Right lobe of liver (tissue), 6 donors: ENCODE data around the gene HS6ST3. TPM values are rescaled to one million over a fixed set of nuclear protein-coding genes. Genes with fewer than 3 reads are reported as not detected.

Experiments used
- ATAC-seq, 4 donors: fragments of 200-7000 bp; cut with Tn5 transposase; one replicate each; pipeline ENCODE4 v1.9.1; 2020; ENCODE audit warnings: mild to moderate bottlenecking in 4 of 4, moderate library complexity in 4 of 4
- DNase-seq, 3 donors: peaks; one replicate each; pipeline ENCODE4 v3.0.0-alpha.2; 2020
- H3K27ac ChIP-seq, 3 donors: fragments of 200-600 bp; one replicate each; pipeline ENCODE4 v1.8.0; 2022
- H3K27me3 ChIP-seq, 2 donors: fragments of 200-600 bp; one replicate each; pipeline ENCODE4 v1.8.0; 2022
- H3K36me3 ChIP-seq, 4 donors: fragments of 200-600 bp; sonication (generic) in 1 of 4; one replicate each; pipeline versions ENCODE4 v1.5.1 to v1.8.0; 2017 to 2022; ENCODE audit warnings: control low read depth in 1 of 4
- H3K4me1 ChIP-seq, 4 donors: fragments of 200-600 bp; sonication (generic) in 1 of 4; one replicate each; pipeline versions ENCODE4 v1.5.1 to v1.8.0; 2017 to 2022; ENCODE audit warnings: control low read depth in 1 of 4
- H3K4me3 ChIP-seq, 3 donors: fragments of 200-600 bp; one replicate each; pipeline ENCODE4 v1.8.0; 2022
- H3K9me3 ChIP-seq, 4 donors: fragments of 200-600 bp; sonication (generic) in 1 of 4; one replicate each; pipeline versions ENCODE4 v1.5.1 to v1.8.0; 2017 to 2022; ENCODE audit warnings: control low read depth in 1 of 4
- POLR2A ChIP-seq: fragments of 450-650 bp; IDR thresholded peaks from one replicate; pipeline ENCODE4 v1.6.1; 2017; ENCODE audit warnings: antibody characterized with exemption, mild to moderate bottlenecking
- WGBS: methylation state at CpG from one replicate; pipeline ENCODE4 v1.1.6; 2018; ENCODE audit warnings: low coverage, low lambda C conversion rate; ENCODE audit not compliant: insufficient coverage; ENCODE audit errors: missing lambda C conversion rate; 5-methylcytosine and 5-hydroxymethylcytosine counted together
- intact Hi-C, 2 donors: fragments of 100-400 bp; cut with DNase I; formaldehyde crosslinking; loops; one replicate each; pipeline versions ENCODE4 v1.11.2 to v1.14.1; 2022
- total RNA-seq, 6 experiments: library from RNA; depleted of rRNA in 2 of 6; stranded (reverse); fragments of >200 nt in 2 of 6; fragmentation: NEBNext Ultra II Directional in 3 of 6; extraction: Animal tissue kit (Norgen Biotek cat#: 25700) in 3 of 6; gene quantifications; one replicate each; pipeline versions ENCODE4 v1.1.0 to v1.2.4, GENCODE V29; 2016 to 2023
- TF ChIP-seq, protein P1 (sequence below), 4 donors: fragments of 200-600 bp in 3 of 4; fragments of 450-650 bp in 1 of 4; IDR thresholded peaks; one replicate each; pipeline versions ENCODE4 v1.5.1 to v1.8.0; 2016 to 2022; ENCODE audit warnings: antibody characterized with exemption in 4 of 4, mild to moderate bottlenecking in 2 of 4
- donor health status: DM: no; HTN: yes; CAD: no.
- donor health status: DM: no; HTN: no; CAD: no.
- donor health status: DM: no; HTN: no; CAD: no.
- donor health status: DM: no; HTN: yes; CAD: no.
- donor health status: DM: no; HTN: yes; CAD: no.

HS6ST3 gene
- total RNA-seq, 6 experiments from 2014 or later = not detected

DNA sequence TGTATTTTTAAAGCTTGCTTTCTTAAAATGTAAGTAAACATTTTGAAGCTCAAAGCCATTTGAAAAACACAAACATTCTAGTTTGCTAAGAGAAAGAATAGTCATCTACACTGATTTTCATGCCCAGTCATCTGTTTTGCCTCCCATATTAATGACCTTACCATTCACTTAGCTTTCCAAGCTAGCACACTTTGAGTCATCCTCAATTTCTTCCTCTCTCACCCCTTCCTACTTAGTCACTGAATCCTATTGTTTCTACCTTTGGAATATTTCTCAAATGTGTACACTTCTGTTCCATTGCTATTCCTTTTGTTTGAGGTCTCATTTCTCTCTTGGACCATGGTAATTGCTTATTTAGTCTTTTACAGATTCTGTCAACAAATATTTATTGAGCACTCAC is 7.3 kb upstream of the HS6ST3 start:
- no peaks in the 10 kb centered on the region for H3K36me3 ChIP-seq
- DNase-seq = no peak
- no peak overlapping the region for H3K4me3 ChIP-seq
- intact Hi-C loops = no loop called here
- no peaks in the 10 kb centered on the region for H3K27me3 ChIP-seq
- H3K27ac ChIP-seq = no peak overlapping the region
- ATAC-seq = no peak
- H3K4me1 ChIP-seq = no peaks in the 10 kb centered on the region
- no peaks in the 10 kb centered on the region for H3K9me3 ChIP-seq
- TF ChIP-seq POLR2A = no peak
- TF ChIP-seq, protein P1, sequence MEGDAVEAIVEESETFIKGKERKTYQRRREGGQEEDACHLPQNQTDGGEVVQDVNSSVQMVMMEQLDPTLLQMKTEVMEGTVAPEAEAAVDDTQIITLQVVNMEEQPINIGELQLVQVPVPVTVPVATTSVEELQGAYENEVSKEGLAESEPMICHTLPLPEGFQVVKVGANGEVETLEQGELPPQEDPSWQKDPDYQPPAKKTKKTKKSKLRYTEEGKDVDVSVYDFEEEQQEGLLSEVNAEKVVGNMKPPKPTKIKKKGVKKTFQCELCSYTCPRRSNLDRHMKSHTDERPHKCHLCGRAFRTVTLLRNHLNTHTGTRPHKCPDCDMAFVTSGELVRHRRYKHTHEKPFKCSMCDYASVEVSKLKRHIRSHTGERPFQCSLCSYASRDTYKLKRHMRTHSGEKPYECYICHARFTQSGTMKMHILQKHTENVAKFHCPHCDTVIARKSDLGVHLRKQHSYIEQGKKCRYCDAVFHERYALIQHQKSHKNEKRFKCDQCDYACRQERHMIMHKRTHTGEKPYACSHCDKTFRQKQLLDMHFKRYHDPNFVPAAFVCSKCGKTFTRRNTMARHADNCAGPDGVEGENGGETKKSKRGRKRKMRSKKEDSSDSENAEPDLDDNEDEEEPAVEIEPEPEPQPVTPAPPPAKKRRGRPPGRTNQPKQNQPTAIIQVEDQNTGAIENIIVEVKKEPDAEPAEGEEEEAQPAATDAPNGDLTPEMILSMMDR (IDR thresholded peaks at IDR 0.05) = no peak

DNA sequence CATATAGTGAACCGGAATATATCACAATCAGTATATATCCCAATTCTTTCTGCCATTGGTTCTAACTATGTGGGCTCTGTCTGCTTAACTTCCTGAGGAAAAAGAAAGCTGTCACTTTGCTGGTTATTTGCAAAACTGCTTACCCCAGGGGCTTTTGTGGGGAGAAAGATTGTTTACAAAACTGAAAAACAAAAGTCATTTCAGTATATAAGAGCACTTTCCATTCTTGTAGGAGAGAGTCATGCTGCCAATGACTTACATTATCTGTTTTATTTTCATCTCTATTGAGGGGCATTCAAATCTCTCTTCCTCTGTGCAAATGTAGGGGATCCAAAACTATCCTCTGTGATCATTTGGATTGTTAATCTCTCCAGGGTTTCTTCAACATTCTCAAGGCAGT is 3.2 kb upstream of the HS6ST3 start:
- no peak overlapping the region for H3K27ac ChIP-seq
- ATAC-seq = no peak
- H3K36me3 ChIP-seq = no peaks in the 10 kb centered on the region
- H3K9me3 ChIP-seq = no peaks in the 10 kb centered on the region
- intact Hi-C loops = no loop called here
- WGBS = 72% methylated on average over 1 of the region's 1 CpG
- no peak overlapping the region for H3K4me3 ChIP-seq
- no peak for DNase-seq
- H3K4me1 ChIP-seq = peaks cover 0 to 6% (median 0%) of the 10 kb centered on the region in 4 donors
- peaks cover 0 to 6% of the 10 kb centered on the region in 2 donors for H3K27me3 ChIP-seq
- TF ChIP-seq POLR2A = no peak
- TF ChIP-seq, protein P1 (IDR thresholded peaks at IDR 0.05) = no peak

DNA sequence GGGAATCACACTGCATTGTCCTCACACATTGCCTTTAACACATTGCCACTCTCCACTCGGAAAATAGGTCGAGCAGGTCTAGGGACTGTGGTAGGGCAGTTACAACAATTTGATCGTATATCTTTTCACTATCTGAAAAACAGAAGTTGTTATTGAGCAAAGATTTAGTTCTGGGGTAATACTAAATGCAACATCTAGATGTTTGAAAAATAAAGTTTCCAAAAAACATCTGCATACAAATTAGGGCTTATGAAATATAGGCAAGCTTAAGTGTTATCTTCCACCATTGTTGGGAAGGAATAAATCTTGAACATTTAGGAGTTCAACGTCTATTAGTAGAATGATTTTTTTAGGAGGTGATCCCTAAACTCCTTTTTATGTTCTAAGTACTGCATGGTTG is 768 bp upstream of the HS6ST3 start:
- no peak for TF ChIP-seq POLR2A
- TF ChIP-seq, protein P1 (IDR thresholded peaks at IDR 0.05) = no peak
- ATAC-seq (no peak), DNase-seq (no peak)
- Histone ChIP-seq H3K27me3 (peaks cover 0 to 14% of the 10 kb centered on the region in 2 donors), H3K4me3 (no peak overlapping the region), H3K4me1 (peaks cover 0 to 6% (median 0%) of the 10 kb centered on the region in 4 donors), H3K9me3 (no peaks in the 10 kb centered on the region), H3K36me3 (no peaks in the 10 kb centered on the region), H3K27ac (no peak overlapping the region)
- WGBS = 41% methylated on average over 4 of the region's 4 CpGs
- intact Hi-C loops = no loop called here

DNA sequence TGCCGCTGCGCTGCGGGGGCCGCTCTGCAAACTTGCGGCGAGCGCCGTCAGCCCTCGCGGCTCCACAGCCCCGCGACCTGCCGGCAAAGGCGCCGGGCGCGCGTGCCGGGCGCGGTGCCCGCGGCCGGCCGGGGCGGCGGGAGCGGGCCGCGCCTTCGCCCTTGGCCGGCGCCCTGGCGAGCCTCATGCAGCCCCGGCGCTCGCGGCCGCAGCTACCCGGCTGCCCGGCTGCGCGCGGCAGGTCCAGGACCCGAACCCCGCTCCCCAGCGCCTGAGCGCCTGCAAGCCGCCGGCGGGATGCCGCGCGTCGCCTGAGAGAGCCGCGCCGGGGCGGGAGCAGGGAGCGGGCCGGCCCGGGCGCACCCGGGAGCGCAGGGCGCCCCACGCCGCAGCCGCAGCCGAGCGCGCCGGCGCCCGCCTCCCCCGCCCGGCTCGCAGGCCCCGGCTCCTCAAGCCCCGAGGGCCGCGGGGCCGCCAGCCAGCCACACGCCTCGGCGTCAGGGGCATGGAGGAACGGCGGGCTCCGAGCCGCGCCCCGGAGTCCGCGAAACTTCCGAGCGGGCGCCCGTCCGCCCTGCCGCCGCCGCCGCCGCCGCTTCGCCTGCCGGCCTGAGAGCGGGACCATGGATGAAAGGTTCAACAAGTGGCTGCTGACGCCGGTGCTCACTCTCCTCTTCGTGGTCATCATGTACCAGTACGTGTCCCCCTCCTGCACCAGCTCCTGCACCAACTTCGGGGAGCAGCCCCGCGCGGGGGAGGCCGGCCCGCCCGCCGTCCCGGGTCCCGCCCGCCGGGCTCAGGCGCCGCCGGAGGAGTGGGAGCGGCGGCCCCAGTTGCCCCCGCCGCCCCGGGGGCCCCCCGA is 564 bp downstream of the HS6ST3 start:
- H3K4me3 ChIP-seq = peak overlapping the region; percentile 28 to 49 (median 30)
- TF ChIP-seq POLR2A = no peak
- TF ChIP-seq, protein P1 (IDR thresholded peaks at IDR 0.05) = no peak
- WGBS = 0% methylated on average over 4 of the region's 133 CpGs
- peak; percentile 28 to 70 (median 34) for ATAC-seq
- no peak overlapping the region for H3K27ac ChIP-seq
- peak in 1 of 3 donors; percentile 19 for DNase-seq
- H3K27me3 ChIP-seq = peaks cover 0 to 17% of the 10 kb centered on the region in 2 donors
- H3K9me3 ChIP-seq = no peaks in the 10 kb centered on the region
- peaks cover 0 to 6% (median 0%) of the 10 kb centered on the region in 4 donors for H3K4me1 ChIP-seq
- H3K36me3 ChIP-seq = no peaks in the 10 kb centered on the region
- intact Hi-C loops = no loop called here
